ENCODE measurements around the gene TXNRD2.

The TXNRD2 gene

DNA sequence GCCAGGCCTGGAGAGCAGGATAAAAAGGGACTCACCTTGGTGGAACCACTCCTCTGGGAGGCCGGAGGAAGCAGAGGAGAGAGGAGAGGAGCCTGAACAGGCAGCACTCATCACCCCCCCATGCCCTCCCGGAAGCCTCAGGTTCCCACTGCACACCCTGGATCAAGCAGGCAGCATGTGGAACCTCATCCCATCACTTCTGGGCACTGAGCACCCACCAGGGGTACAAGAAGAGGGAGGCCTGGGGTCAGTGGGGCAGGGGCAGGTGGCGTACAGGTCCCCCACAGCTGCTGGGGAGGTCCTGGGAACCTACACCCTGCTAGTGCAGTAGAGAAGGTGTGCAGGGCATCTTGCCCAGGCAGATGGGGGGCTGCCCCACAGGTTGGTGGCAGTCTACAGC lies 35.1 kb upstream of the TXNRD2 start:
- Histone ChIP-seq H3K9me3 (ENCODE audit: control insufficient read depth, low read length) (no peaks in the 10 kb centered on the region), H3K9ac (ENCODE audit: low read length) (no peak overlapping the region), H3K36me3 (ENCODE audit: control insufficient read depth, insufficient read depth, low read length) (no peaks in the 10 kb centered on the region), H3K4me1 (ENCODE audit: control insufficient read depth, insufficient read depth, low read length) (peaks cover 5% of the 10 kb centered on the region), H3K4me3 (ENCODE audit: low read length) (no peak overlapping the region), H3K27me3 (ENCODE audit: control insufficient read depth, insufficient read depth, low read length) (no peaks in the 10 kb centered on the region)

DNA sequence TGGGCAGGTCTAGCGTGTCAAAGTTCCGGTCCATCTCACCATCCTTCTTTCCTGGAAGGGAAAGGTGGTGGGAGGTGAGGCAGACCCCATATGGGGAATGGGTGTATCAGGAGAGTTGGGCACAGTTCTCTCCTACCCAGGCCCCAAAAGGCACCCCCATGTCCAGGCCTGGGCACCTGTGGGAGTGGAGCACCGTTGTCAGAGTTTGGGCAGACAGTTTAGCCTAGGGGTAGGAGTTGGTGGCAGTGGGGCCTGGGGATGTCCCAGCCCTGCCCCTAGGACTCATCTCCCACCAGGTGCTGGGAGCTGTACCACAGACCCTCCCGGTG lies 34.1 kb upstream of the TXNRD2 start:
- Histone ChIP-seq H3K27me3 (ENCODE audit: control insufficient read depth, insufficient read depth, low read length) (no peaks in the 10 kb centered on the region), H3K36me3 (ENCODE audit: control insufficient read depth, insufficient read depth, low read length) (no peaks in the 10 kb centered on the region), H3K4me1 (ENCODE audit: control insufficient read depth, insufficient read depth, low read length) (peaks cover 8% of the 10 kb centered on the region), H3K4me3 (ENCODE audit: low read length) (no peak overlapping the region), H3K9ac (ENCODE audit: low read length) (no peak overlapping the region), H3K9me3 (ENCODE audit: control insufficient read depth, low read length) (no peaks in the 10 kb centered on the region)

DNA sequence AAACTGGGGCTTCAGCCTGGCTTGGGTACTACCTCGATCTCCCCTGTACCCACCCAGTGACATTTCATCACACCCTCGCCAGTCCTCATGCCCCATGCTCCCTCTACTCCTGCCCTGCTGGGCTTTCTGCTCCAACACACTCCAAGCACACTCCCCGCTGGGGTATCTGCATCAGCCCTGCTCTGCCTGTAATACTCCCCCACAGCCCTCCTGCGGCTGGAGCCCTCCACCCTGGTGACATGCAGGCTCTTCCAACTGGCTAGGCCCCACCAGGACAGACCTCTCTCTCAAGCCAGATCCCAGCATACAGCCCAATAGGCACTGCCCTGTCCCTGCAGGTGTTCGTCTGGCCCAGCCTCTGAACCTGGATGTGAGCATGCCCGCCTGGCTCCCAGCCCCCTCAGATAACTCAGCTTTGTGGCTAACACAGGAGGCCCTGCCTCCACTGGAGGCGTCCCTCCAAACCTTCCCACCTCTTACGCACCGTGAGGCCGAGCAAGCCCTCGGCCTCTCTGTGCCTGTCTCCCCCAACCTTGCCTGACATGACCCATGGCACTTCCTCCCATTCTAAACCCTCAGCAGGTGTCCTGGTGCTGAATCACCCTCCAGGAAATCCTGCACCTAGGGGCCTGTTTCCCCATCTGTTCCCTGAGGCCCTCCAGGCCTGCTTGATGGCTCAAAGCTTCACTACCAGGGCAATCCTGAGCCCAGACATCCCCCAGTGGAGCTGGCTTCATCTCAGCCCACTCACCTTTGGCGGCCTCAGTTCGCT lies 33.5 kb upstream of the TXNRD2 start:
- Histone ChIP-seq H3K36me3 (ENCODE audit: control insufficient read depth, insufficient read depth, low read length) (no peaks in the 10 kb centered on the region), H3K4me1 (ENCODE audit: control insufficient read depth, insufficient read depth, low read length) (peaks cover 10% of the 10 kb centered on the region), H3K9ac (ENCODE audit: low read length) (no peak overlapping the region), H3K4me3 (ENCODE audit: low read length) (no peak overlapping the region), H3K9me3 (ENCODE audit: control insufficient read depth, low read length) (no peaks in the 10 kb centered on the region), H3K27me3 (ENCODE audit: control insufficient read depth, insufficient read depth, low read length) (no peaks in the 10 kb centered on the region)

DNA sequence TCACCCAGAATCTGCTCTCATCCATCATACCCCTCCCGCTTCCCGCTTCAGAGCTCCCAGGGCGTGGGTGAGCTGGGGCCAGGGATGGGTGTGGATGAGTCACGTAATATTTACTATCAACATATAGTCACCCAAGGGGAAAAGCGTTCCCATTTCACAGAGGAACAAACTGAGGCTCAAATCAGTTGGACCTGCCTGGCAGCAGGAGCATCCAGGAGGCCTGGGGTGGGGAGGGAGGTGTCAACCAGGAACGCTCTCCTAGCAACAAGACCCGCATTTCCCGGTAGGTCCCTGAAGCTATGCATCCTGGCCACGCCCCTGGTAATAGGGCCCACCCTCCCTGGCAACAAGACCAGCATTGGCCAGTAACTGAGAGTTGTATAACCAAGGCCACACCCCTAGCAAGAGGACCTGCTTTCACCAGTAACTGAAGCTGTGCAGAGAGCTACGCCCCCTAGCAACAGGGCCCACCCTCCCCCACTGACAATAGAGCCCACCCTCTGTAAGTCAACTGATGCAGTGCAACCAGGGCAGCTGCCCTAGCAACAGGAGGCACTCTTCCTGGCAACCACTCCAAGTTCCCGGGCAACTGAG lies 32.7 kb upstream of the TXNRD2 start:
- H3K36me3 ChIP-seq (ENCODE audit: control insufficient read depth, insufficient read depth, low read length), result no peaks in the 10 kb centered on the region
- H3K27me3 ChIP-seq (ENCODE audit: control insufficient read depth, insufficient read depth, low read length), result no peaks in the 10 kb centered on the region
- no peak overlapping the region for H3K4me3 ChIP-seq (ENCODE audit: low read length)
- no peak overlapping the region for H3K9ac ChIP-seq (ENCODE audit: low read length)
- no peaks in the 10 kb centered on the region for H3K9me3 ChIP-seq (ENCODE audit: control insufficient read depth, low read length)
- H3K4me1 ChIP-seq (ENCODE audit: control insufficient read depth, insufficient read depth, low read length), result peaks cover 10% of the 10 kb centered on the region

DNA sequence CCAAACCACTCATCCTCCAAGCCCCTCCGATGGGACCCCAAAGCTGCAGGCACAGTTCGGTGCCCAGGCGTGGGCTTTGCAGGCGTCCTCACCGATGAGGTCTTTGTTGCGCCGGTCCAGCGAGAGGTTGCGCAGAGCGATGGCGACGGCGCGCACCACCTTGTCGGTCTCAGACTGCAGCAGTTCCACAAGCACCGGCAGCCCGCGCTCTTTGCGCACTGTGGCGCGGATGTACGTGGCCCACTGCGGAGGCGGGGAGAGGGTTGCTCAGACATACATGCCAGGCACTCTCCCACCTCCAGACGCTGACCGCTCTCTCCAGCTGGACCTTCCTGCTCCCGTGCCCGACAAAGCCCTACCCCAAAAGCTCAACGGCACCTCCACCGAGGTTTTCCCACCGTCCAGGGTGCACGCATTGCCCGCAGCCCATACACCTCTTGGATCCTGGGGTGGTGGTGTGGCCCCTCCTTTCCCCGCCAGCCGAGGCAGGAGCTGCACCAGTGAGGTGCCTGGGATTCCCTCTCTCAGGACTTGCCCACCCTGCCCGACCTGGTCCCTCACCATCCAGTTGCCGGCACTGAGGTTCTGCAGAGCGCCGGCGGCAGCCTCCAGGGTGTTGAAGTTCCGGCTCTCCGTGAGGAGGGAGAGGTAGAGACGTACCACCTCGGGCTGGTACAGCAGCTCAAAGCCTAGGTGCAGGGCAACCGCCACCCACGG lies 32.1 kb upstream of the TXNRD2 start:
- H3K27me3 ChIP-seq (ENCODE audit: control insufficient read depth, insufficient read depth, low read length), result no peaks in the 10 kb centered on the region
- H3K36me3 ChIP-seq (ENCODE audit: control insufficient read depth, insufficient read depth, low read length), result no peaks in the 10 kb centered on the region
- no peak overlapping the region for H3K9ac ChIP-seq (ENCODE audit: low read length)
- no peaks in the 10 kb centered on the region for H3K9me3 ChIP-seq (ENCODE audit: control insufficient read depth, low read length)
- H3K4me3 ChIP-seq (ENCODE audit: low read length), result no peak overlapping the region
- peaks cover 10% of the 10 kb centered on the region for H3K4me1 ChIP-seq (ENCODE audit: control insufficient read depth, insufficient read depth, low read length)

DNA sequence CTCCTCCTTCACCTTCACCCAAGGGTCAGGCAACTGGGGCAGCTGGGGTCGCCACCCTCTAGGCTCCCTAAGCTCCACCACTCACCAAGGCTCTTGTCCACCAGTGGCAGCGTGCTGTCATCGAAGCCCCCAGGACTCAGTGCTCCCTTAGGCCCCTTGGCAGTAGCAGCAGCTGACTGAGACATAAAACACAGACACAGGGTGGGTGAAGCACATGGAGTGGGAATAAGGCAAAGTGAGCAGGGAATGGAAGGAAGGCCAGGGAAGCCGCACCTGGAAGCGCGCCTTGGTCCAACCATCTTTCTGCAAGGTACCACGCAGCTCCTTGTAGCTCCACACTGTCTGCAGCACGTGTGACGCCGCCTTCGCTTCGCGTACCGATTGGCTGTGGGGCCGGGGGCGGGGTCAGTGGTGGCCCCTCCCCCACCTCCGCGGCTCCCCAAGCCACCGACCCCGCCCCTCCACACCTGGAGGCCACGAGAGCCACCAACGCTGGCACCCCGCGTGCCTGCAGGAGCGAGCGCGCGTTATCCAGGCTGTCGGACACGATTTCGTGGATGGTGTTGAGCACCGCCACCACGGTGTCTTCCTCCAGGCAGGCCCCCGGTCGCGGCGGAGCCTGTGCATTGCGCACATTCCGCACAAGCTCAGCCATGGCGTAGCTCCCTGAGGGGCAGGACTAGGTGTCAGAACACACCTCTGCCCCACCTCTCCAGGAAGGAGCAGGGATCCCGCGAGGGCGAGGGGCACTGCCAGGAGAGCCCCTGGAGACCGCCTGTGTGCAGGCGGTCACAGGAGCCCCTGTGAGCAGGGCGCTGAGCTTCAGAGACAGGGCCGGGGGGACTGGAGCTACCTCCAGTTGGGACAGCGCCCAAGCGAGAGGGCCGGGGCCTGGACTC lies 31.3 kb upstream of the TXNRD2 start:
- no peak overlapping the region for H3K9ac ChIP-seq (ENCODE audit: low read length)
- no peaks in the 10 kb centered on the region for H3K9me3 ChIP-seq (ENCODE audit: control insufficient read depth, low read length)
- H3K27me3 ChIP-seq (ENCODE audit: control insufficient read depth, insufficient read depth, low read length), result no peaks in the 10 kb centered on the region
- H3K36me3 ChIP-seq (ENCODE audit: control insufficient read depth, insufficient read depth, low read length), result no peaks in the 10 kb centered on the region
- H3K4me3 ChIP-seq (ENCODE audit: low read length), result no peak overlapping the region
- peaks cover 10% of the 10 kb centered on the region for H3K4me1 ChIP-seq (ENCODE audit: control insufficient read depth, insufficient read depth, low read length)

DNA sequence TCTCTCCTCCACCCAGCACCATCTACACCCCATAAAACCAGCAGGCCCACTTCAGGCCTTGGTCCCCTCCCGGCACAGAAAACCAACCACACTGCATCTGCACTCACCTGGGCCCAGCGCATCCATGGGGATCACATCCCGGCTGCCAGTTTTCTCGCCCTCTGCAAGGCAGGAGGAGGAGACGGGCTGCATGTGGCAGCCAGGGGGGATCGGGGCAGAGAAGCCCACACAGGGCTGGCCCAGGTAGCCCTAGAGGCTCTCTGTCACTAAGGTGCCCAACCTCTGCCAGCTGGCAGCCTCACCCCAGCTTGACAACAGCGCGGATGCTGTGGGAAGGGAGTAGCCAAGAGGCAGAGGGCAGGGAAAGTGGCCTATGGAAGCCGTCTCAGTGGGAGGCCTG lies 30.6 kb upstream of the TXNRD2 start:
- H3K4me1 ChIP-seq (ENCODE audit: control insufficient read depth, insufficient read depth, low read length), result peaks cover 14% of the 10 kb centered on the region
- no peaks in the 10 kb centered on the region for H3K36me3 ChIP-seq (ENCODE audit: control insufficient read depth, insufficient read depth, low read length)
- H3K9ac ChIP-seq (ENCODE audit: low read length), result no peak overlapping the region

DNA sequence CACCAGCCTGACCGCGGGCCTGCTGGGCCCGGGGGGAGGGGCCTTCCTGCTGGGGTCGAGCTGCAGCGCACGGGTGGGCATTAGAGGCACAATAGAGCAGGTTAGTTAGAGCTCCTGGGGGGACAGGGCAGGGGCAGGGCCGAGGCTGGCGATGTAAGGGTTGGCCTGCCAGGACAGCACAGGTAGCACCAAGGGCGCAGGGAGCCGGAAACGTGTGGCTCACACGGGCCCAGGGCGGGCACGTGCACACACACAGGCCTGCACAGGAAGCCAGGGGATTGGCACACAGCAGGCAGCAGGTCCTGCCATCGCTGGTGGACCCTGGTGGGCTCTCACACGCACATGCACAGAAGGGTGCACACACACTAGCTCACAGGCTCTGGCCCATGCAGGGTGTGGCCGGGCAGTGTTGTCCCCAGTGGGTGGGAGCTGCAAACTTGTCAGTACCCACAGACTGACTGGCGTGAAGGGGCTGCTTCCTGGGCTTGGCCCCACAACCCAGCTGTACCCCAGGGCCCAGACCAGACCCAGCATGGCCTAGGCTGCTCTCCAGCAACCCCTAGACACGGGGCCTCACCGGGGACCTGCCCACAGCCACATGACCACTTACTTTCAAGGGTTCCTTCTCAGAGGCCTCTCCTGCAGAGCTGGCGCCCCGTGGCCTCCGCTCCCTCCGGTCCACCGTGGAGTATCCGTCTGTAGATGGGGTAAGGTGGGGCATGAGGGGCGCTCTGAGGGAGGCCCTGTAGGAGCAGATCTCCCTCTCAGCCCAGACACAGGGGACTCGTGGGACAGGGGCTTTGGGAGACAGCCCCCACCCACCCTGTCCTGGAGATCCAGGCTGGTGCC lies 29.9 kb upstream of the TXNRD2 start:
- Histone ChIP-seq H3K9ac (ENCODE audit: low read length) (no peak overlapping the region), H3K9me3 (ENCODE audit: control insufficient read depth, low read length) (no peaks in the 10 kb centered on the region), H3K27me3 (ENCODE audit: control insufficient read depth, insufficient read depth, low read length) (no peaks in the 10 kb centered on the region), H3K36me3 (ENCODE audit: control insufficient read depth, insufficient read depth, low read length) (no peaks in the 10 kb centered on the region), H3K4me3 (ENCODE audit: low read length) (no peak overlapping the region), H3K4me1 (ENCODE audit: control insufficient read depth, insufficient read depth, low read length) (peaks cover 14% of the 10 kb centered on the region)

More for the DNA sequence above, 30.6 kb upstream of the TXNRD2 start:
- H3K9me3 ChIP-seq (ENCODE audit: control insufficient read depth, low read length), result no peaks in the 10 kb centered on the region
- H3K27me3 ChIP-seq (ENCODE audit: control insufficient read depth, insufficient read depth, low read length), result no peaks in the 10 kb centered on the region
- no peak overlapping the region for H3K4me3 ChIP-seq (ENCODE audit: low read length)

DNA sequence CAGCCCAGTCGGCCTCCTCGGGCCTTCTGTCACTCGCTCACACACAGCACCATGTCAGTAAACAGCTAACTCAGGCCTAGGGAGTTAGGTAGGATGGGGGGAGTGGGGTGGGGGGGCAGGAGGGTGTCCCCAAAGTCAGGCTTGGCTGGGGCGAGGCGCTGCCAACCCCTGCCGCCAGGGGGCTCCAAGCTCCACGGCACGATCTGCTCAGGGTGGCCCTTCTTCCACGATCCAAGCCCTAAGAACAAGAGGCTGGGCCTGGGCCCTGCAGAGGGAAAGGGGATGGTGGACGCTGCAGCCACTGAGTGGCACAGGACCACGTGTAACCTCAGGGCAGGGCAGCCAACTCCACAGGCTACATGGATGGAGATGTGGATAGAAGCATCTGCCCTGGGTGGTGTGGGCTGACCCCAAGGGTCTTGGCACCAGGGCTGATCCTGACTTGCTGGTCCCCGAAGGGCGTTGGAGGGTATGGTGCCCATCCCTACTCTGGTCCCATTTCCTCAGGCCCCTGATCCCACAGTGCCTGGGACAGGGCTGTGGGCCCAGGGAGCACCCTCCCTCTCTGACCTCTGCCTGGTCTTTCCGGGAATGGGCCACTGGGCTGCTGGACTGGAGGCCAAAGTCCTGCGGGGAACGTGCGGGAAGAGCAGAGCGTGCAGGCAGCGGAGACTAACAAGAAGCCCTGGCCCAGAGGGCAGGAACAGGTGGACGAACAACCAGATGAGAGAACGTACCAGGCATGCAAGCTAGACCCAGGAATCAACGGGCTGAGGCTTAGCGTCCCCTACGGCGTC lies 29.1 kb upstream of the TXNRD2 start:
- Histone ChIP-seq H3K36me3 (ENCODE audit: control insufficient read depth, insufficient read depth, low read length) (no peaks in the 10 kb centered on the region), H3K9me3 (ENCODE audit: control insufficient read depth, low read length) (no peaks in the 10 kb centered on the region), H3K9ac (ENCODE audit: low read length) (no peak overlapping the region), H3K27me3 (ENCODE audit: control insufficient read depth, insufficient read depth, low read length) (no peaks in the 10 kb centered on the region), H3K4me1 (ENCODE audit: control insufficient read depth, insufficient read depth, low read length) (peaks cover 14% of the 10 kb centered on the region), H3K4me3 (ENCODE audit: low read length) (no peak overlapping the region)

DNA sequence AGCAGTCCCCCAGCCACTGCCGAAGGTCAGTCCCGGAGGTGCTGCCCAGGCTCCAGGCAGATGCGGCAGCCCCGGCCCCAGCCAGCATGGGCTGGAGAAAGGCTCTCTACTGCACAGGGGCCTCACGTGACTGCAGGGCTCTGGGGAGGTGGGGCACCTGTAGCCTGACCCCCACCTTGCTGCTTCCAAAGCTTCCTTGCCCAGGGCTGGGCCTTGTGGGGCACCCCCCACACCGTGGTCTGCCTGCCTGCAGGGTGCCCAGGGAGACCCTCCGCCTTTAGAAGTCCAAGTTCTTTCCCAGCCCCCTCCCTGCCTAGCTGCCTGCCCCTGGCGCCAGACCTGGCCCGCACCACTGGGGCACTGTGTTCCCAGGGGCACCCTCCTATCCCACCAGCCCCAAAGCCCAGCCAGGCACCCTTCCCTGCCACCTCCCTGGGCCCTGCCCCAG lies 28.4 kb upstream of the TXNRD2 start:
- Histone ChIP-seq H3K36me3 (ENCODE audit: control insufficient read depth, insufficient read depth, low read length) (no peaks in the 10 kb centered on the region), H3K9ac (ENCODE audit: low read length) (no peak overlapping the region), H3K9me3 (ENCODE audit: control insufficient read depth, low read length) (no peaks in the 10 kb centered on the region), H3K4me1 (ENCODE audit: control insufficient read depth, insufficient read depth, low read length) (peaks cover 14% of the 10 kb centered on the region), H3K27me3 (ENCODE audit: control insufficient read depth, insufficient read depth, low read length) (no peaks in the 10 kb centered on the region), H3K4me3 (ENCODE audit: low read length) (no peak overlapping the region)

Measured in mucosa of stomach (tissue), 1 donor.